ENCODE data around the gene AGPAT4.

AGPAT4 gene

DNA sequence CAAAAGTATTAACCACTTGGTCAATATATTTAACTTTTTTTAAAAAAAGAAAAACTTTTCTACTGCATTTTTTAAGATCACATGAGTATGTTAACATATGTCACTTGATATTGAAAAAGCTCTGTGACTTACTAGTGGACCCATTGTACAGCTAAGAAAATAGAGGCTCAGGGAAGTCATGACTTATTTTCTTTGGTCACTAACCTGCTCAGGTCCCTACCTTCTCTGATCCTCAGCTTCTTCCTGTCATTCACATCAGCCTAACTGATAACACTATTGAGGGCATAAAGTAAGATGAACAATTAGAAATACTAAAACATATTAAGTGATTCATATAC lies 19.8 kb downstream of the AGPAT4 start:
- DNase-seq: no peak

DNA sequence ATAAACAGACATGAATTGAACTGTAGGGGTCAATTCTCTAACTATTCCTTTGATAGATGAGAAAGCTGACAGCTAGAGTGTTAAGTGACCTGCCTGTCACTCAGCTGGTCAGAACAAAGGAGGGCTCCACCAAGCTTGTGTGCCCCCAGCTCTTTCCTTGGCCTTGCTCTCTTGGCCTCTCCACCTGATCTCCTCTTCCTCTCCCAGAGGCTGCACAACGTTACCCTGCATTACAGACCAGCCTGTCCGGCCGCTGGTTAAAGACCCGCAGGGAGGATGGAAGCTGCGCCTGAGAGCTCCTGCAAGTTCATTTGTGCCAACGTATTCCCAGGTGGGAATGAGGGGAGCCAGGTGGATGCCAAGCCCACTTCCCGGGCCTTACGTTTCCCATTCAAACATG lies 22.5 kb downstream of the AGPAT4 start:
- DNase-seq: no peak

DNA sequence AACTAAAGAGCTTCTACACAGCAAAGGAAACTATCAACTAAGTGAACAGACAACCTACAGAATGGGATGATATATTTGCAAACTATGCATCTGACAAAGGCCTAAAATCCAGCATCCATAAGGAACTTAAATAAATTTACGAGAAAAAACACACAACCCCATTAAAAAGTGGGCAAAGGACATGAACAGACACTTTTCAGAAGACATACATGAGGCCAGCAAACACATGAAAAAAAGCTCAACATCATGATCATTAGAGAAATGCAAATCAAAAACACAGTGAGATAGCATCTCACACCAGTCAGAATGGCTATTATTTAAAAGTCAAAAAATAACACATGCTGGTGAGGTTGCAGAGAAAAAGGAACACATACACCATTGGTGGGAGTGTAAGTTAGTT lies 24.5 kb downstream of the AGPAT4 start:
- DNase-seq: no peak

- no peak for DNase-seq
Observed at GRCh38 chr6:161246725-161247124, 27.1 kb downstream of the AGPAT4 start.

DNA sequence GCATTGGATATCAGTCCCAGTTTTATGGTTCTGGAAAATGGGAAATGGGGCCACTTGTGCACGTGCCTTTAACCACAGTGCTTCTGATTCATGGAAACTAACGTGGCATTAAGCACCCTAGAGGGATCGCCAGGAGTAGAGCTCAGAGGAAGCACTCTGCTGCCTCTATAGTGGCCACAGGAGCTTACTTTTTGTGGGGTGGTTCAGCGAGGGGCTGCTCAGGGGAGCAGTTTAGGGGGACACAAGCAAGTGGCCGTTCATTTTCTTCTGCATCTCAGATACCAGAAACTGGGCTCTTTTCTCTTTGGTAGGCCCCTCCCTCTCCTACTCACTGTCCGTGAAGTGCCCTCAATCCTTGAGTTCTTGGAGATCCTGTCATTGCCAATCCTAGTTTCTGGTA lies 28.5 kb downstream of the AGPAT4 start:
- no peak for DNase-seq

DNA sequence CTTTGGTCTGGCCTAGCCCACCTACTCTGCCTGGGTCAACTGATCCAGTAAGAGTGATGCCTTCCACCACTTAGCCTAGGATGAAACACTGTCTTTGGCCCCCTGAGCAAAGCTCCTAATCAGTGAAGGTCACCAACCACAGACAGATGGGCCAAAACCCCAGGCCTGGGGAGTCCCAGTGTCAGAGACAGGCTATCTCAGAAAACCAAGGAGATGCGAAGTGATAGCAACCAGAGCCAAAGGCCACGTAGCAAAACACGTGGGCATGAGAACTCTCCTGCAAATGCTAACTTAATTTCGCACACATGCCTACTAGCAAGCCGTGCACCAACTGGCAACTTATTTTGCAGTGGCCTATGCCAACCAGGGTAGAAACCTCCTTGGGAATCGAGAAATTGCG lies 29.1 kb downstream of the AGPAT4 start:
- DNase-seq: no peak

DNA sequence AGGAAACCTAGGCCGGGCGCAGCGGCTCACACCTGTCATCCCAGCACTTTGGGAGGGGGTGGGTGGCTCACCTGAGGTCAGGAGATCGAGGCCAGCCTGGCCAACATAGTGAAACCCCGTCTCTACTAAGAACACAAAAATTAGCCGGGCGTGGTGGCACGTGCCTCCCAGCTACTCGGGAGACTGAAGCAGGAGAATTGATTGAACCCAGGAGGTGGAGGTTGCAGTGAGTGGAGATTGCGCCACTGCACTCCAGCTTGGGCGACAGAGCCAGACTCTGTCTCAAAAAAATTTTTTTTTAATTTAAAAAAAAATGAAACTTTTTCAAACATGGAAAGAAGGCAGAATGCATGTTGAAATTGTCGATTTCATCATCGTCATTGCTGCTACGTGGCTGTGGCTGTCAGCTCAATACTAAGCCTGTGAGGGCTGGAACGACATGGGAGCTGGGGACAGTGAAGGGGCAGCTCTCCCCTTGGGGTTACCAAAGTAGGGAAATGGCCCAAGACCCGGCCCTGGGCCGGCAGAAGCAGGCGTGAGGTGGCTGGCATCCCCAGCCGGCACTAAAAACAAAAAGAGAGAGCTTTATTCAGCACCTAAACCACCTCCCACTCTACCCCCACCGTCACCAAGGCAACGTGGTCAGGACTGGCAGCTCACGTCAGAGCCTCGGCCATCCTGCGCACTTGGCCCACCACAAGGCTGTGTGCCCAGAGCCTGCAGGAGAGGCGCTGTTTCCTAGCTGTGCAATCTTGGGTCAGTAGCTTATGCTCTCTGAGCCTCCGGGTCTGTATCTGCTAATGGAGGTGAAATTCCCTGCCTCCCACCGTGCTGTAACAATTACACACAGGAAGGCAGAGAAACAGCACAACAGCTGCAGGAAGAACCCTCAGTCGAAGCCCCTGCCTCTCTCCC lies 30.8 kb downstream of the AGPAT4 start:
- no peak for DNase-seq

- DNase-seq: no peak
Observed at GRCh38 chr6:161242113-161242512, 31.7 kb downstream of the AGPAT4 start.

DNA sequence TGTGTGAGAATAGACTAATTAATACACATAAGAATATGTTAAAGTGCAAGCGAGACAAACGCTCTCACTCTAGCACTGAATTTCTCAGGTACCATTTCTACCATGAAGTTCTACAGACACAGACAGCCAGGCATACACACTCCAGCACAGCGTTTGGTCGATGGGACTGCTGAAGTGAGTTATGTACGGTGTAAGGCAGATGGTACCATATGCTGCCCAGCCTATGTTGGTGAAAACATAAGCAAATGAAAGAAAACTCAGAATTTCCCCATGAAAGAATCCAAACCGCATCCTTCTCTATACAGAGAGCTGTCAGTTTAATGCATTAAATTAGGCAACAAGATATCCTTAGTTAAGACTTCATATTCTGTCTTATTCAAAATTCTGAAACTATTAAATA lies 34.9 kb downstream of the AGPAT4 start:
- no peak for DNase-seq

- no peak for DNase-seq
Observed at GRCh38 chr6:161238500-161238899, 35.4 kb downstream of the AGPAT4 start.

GRCh38 chr6:161238081-161238480 lies 35.8 kb downstream of the AGPAT4 start:
- DNase-seq: no peak

- no peak for DNase-seq
Observed at GRCh38 chr6:161237176-161237575, 36.7 kb downstream of the AGPAT4 start.

DNA sequence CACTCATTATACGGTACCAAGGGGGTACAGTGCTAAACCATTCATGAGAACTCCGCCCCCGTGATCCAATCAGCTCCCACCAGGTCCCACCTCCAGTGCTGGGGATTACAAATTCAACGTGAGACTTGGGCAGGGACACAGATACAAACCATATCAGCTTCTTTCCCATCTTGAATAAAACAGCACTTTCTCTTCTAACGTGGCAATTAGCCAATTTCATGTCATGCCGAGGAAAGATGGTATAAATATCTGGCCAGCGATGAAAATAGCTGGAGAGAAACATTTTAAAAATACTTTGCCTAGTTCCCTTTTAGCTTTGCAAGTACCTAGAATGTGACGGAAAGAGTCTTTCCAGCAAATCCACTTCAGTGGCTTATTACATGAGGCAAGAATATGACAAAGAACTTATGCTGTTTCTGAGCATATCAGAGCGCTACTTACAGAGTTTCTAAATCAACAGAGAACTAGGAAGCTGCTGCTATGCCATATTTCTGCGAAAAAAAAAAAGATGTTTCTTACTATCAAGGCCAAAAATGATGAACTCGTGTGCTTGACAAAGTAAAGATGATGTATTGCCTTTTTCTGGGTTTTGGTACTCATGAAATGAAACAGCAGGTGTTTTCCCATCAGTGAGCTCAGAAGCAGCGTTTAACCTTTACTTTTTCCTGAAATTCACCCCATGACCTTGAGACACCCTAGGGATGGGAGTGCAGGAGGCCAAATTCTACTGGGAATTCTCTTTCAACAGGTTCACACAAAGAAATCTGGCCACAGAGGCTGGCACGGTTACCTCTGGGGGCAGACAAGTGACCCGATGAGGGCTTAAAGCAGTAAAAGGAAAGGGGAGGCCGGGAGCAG lies 37.9 kb downstream of the AGPAT4 start:
- no peak for DNase-seq

DNA sequence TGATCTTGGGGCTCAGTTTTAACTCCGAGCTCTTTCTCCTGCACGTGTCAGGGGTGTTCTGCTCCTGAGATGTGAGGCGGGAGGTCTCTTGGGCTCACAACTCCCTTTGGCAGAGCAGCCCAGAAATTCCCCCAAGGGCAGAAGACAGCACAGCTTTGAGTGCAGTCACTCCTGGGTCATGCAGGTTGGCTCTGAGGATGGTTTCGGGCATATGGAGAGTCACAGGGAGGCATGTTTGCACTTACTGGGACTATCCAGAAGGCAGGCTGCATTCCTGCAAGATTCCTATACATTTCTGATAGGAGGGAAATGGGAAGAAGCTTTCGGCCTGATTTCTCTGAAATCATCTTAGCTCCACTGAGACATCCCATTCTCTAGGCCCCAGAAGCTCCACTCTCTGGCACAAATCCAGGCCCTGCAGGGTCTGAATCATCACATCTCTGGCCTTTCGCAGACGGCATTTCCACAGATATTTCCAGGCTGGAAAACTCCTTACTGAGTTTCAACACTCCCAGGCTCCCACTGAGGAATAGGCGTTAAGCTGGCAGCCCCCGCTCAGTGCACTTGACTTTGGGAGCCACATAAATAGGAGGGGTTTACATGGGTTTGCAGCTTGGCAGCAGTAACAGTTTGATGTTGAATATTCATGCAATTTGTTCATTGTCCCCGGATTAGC lies 39.7 kb downstream of the AGPAT4 start:
- DNase-seq: no peak

DNA sequence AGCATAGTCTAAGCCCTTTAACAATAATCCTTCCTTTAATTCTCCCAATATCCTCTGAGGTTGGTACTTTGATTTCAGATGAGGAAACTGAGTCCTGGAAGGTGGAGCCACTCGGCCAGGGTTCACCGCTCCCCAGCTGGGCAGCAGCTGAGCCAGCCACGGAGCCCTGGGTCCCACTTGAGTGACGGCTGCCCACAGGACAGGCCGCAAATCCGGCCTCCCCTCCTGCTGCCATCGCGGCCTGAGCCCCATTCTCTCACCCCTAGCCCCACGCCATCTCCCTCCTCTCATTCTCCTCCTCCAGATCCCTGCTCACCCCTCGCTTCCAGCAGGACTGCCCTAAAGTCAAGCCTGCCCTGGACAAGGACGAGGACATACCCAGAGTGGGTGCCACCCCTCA lies 41.4 kb downstream of the AGPAT4 start:
- no peak for DNase-seq

GRCh38 chr6:161232010-161232409 lies 41.9 kb downstream of the AGPAT4 start:
- no peak for DNase-seq

DNA sequence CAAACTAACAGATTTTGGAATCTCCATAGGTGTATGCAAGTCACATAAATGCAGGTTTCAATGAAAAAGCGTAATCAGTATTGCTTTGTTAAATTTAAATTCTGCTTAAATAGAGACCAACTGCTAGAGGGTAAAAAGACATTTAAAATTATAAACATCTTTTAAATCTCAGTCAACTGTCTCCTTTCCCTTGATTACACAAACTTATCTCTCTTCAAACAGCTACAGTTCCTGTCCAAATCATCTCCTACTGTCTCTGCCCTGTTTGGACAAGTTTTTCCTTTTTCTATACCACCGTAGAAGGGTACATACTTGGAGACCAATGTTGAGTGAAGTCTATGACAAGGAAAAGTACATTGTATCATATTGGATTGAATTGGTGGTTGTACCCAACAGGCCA lies 43.5 kb downstream of the AGPAT4 start:
- no peak for DNase-seq

DNA sequence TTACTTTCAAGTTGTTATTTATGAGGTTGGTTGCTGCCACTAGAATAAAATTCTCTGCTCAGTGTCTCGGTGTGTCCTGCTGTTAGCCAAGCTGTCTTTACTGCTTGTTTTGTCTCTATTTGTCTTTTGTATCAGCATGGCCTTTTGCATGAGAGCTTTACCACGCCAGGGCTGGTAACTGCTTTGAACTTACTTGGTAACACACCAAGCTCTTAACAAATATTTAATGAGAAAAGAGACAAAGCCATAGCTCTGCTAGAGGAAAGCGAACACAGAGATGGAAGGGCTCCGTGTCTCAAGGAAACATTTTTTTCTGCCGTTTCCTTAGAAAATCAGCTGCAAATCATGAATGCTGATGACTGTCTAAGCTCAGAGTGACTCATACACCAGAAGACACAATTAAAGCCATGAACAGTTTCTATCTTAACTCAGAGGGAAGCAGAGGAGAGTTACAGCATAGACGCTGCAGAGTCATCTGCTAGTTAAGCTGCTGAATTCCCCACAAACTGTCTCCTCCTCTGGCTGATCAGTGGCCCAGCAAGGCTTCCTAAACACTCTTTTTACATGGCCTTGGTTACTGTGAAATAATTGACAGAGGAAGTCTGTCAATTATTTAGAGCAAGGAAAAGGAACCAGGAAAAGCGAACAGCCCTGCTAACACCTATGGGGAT lies 44.8 kb downstream of the AGPAT4 start:
- DNase-seq: no peak

- no peak for DNase-seq
Observed at GRCh38 chr6:161228096-161228495, 45.8 kb downstream of the AGPAT4 start.

- no peak for DNase-seq
Observed at GRCh38 chr6:161227004-161227960, 46.6 kb downstream of the AGPAT4 start.

DNA sequence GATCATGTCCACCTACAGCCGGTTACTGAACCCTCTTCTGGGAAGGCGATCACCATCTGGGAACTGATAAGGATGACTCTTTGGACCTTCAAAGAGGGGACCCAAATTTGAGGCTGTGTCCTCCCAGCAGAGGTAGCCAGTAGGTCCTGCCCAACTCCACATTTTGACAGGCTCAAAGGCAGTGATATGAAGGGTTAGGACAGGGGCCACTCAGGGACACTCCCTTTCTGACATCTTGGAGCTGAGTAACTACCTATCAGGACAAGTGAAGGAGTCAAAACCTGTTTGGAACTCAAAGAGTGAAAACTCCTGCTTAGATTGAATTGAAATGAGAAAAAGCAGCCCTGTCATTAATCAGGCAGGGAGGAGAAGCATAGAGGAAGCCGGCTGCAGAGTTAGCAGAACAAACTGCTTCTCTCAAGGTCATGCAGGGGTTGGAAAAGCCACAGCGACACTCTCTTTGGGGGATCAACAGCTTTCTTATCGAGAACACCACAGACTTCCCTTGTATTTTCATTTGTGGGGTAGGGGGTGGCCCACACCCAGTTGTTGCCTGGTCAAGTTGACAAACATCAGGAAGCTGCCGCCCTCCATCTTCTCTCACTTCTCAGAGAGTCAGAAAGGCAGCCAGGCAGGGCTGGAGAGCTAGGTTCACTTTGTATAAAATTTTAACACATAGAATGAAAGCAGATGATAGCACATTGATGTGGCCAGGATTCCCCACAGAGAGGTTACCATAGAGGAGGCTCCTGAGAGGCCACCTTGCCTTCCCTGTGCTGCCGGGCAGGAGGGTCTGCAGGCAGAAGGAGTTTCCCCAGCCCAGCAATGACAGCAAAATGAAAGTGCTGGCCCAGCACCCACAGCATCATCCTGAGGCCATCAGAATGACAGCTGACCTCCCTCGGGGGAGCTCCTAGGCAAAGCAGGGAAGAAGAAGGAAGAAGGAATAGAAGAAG lies 47.6 kb downstream of the AGPAT4 start:
- DNase-seq: no peak
